HCT116 (cell line): ENCODE measurements around the gene RIN1. TPM values are rescaled to one million over a fixed set of nuclear protein-coding genes. Genes with fewer than 3 reads are reported as not detected.
A peak's percentile ranks its signal among the peaks of the same experiment; 100 is the strongest.

Experiments used
- ATAC-seq: fragments of 200-7000 bp; cut with Tn5 transposase; 2 replicates; pipeline ENCODE4 v1.9.1; 2020; ENCODE audit warnings: mild to moderate bottlenecking, moderate library complexity
- BruUV-seq: library from RNA; stranded (reverse); fragments of 400-500 nt; replicated peaks from 2 replicates; lab custom pipeline; 2021; lab: Mats Ljungman, UMichigan
- CTCF ChIA-PET: fragments of 300-600 bp; sonication (Branson Sonifier 250); formaldehyde crosslinking; loops from one replicate; lab custom pipeline; 2021; ENCODE audit warnings: antibody characterized with exemption; lab: Charles Lee
- POLR2A ChIA-PET: fragments of 300-600, 350-600 bp; sonication (Branson Sonifier 250); formaldehyde crosslinking; loops from one replicate; lab custom pipeline; 2021; ENCODE audit warnings: antibody characterized with exemption; lab: Charles Lee
- RAD21 ChIA-PET, 2 experiments: fragments of 300-600 bp; sonication (Branson Sonifier 250); formaldehyde crosslinking; loops; one replicate each; lab custom pipeline; 2023; ENCODE audit warnings: low total read pairs in 2 of 2; ENCODE audit not compliant: uncharacterized antibody in 2 of 2, unreplicated experiment in 2 of 2, low non-redundant PET in 1 of 2; lab: Charles Lee
- DNase-seq: peaks from one replicate; pipeline ENCODE4 v3.0.0-alpha.2; 2010; ENCODE audit warnings: low read depth, low spot score
- H2AFZ ChIP-seq: fragments of 200-600 bp; shearing (Covaris generic), sonication (generic); 2 replicates; pipeline ENCODE4 v1.6.1; 2017; ENCODE audit warnings: low read depth, mixed run types, mixed read lengths, antibody characterized with exemption, low read length; ENCODE audit not compliant: poor library complexity, severe bottlenecking
- H3K27ac ChIP-seq: 2 replicates; pipeline ENCODE4 v1.5.1; 2012; ENCODE audit warnings: low read depth, low read length
- H3K27me3 ChIP-seq: fragments of 200-600 bp; sonication (generic); 2 replicates; pipeline ENCODE4 v1.6.1; 2016; ENCODE audit warnings: mixed run types, low read length, mixed read lengths; ENCODE audit not compliant: insufficient read depth
- H3K36me3 ChIP-seq, 2 experiments: fragments of 200-500 bp in 1 of 2; fragments of 200-600 bp in 1 of 2; sonication (Bioruptor generic) in 1 of 2; sonication (generic) in 1 of 2; 2 replicates each; pipeline versions ENCODE4 v1.5.1 to v1.6.1; 2014 to 2016; ENCODE audit warnings: low read length in 2 of 2, inconsistent platforms in 1 of 2, mixed read lengths in 1 of 2, mixed run types in 1 of 2; ENCODE audit not compliant: insufficient read depth in 2 of 2, control insufficient read depth in 1 of 2
- H3K4me1 ChIP-seq, 2 experiments: fragments of 200-600 bp in 1 of 2; sonication (generic) in 1 of 2; 2 replicates each; pipeline versions ENCODE4 v1.5.1 to v1.6.1; 2012 to 2017; ENCODE audit warnings: low read length in 2 of 2, inconsistent platforms in 1 of 2, mild to moderate bottlenecking in 1 of 2, mixed read lengths in 1 of 2, mixed run types in 1 of 2, moderate library complexity in 1 of 2; ENCODE audit not compliant: insufficient read depth in 2 of 2, control insufficient read depth in 1 of 2
- H3K4me2 ChIP-seq: fragments of 200-600 bp; sonication (generic); 2 replicates; pipeline ENCODE4 v1.6.1; 2017; ENCODE audit warnings: mixed run types, low read length, mixed read lengths
- H3K4me3 ChIP-seq, 2 experiments: fragments of 200-600 bp in 1 of 2; sonication (generic) in 1 of 2; replicated peaks in 1 of 2; 2 replicates each; pipeline ENCODE4 v1.5.1; 2011 to 2016; ENCODE audit warnings: low read length in 2 of 2, control low read depth in 1 of 2, low read depth in 1 of 2, mild to moderate bottlenecking in 1 of 2, mixed read lengths in 1 of 2, mixed run types in 1 of 2
- H3K79me2 ChIP-seq: fragments of 200-600 bp; sonication (generic); 2 replicates; pipeline ENCODE4 v1.6.1; 2017; ENCODE audit warnings: mild to moderate bottlenecking, mixed run types, low read length, moderate library complexity, mixed read lengths; ENCODE audit not compliant: insufficient read depth
- H3K9ac ChIP-seq: fragments of 200-600 bp; sonication (generic); 2 replicates; pipeline ENCODE4 v1.6.1; 2016; ENCODE audit warnings: low read length, mixed read lengths
- H3K9me2 ChIP-seq: fragments of 200-600 bp; sonication (generic), shearing (Covaris generic); 2 replicates; pipeline ENCODE4 v1.6.1; 2017; ENCODE audit warnings: mixed run types, mild to moderate bottlenecking, moderate library complexity; ENCODE audit not compliant: insufficient read depth
- H3K9me3 ChIP-seq, 2 experiments: fragments of 200-500 bp in 1 of 2; fragments of 200-600 bp in 1 of 2; sonication (Bioruptor generic) in 1 of 2; sonication (generic) in 1 of 2; 2 replicates each; pipeline ENCODE4 v1.6.1; 2014 to 2017; ENCODE audit warnings: low read length in 2 of 2, mixed read lengths in 2 of 2, inconsistent platforms in 1 of 2, low read depth in 1 of 2, mild to moderate bottlenecking in 1 of 2, mixed run types in 1 of 2, moderate library complexity in 1 of 2; ENCODE audit not compliant: control insufficient read depth in 1 of 2, insufficient read depth in 1 of 2
- H4K20me1 ChIP-seq: fragments of 200-600 bp; sonication (generic), shearing (Covaris generic); 2 replicates; pipeline ENCODE4 v1.6.1; 2017; ENCODE audit warnings: mixed run types, mild to moderate bottlenecking, moderate library complexity; ENCODE audit not compliant: insufficient read depth
- CBX3 ChIP-seq: IDR thresholded peaks from 2 replicates; pipeline ENCODE4 v1.6.1; 2012; ENCODE audit warnings: low read depth
- CEBPB ChIP-seq: IDR thresholded peaks from 2 replicates; pipeline ENCODE4 v1.6.1; 2012; ENCODE audit warnings: low read depth
- EGR1 ChIP-seq: IDR thresholded peaks from 2 replicates; pipeline ENCODE4 v1.6.1; 2012; ENCODE audit warnings: low read depth
- ELF1 ChIP-seq: IDR thresholded peaks from 2 replicates; pipeline ENCODE4 v1.6.1; 2012; ENCODE audit warnings: low read depth, borderline replicate concordance
- FOSL1 ChIP-seq: IDR thresholded peaks from 2 replicates; pipeline ENCODE4 v1.6.1; 2012; ENCODE audit warnings: low read depth
- POLR2AphosphoS5 ChIP-seq: IDR thresholded peaks from 2 replicates; pipeline ENCODE4 v1.6.1; 2011; ENCODE audit warnings: mild to moderate bottlenecking, low read depth, low read length, moderate library complexity
- RAD21 ChIP-seq: IDR thresholded peaks from 2 replicates; pipeline ENCODE4 v1.6.1; 2012; ENCODE audit warnings: low read depth, mild to moderate bottlenecking
- SRF ChIP-seq: IDR thresholded peaks from 2 replicates; pipeline ENCODE4 v1.6.1; 2012; ENCODE audit warnings: low read depth
- intact Hi-C: fragments of 100-400 bp; cut with micrococcal nuclease; formaldehyde crosslinking; loops from 2 replicates; pipeline ENCODE4 v1.10.0; 2022
- total RNA-seq: library from RNA; stranded (reverse); gene quantifications from one replicate; pipeline ENCODE4 v1.2.1, GENCODE V29; 2021; ENCODE audit not compliant: unreplicated experiment
- TF ChIP-seq, protein P1 (sequence below): IDR thresholded peaks from 2 replicates; pipeline ENCODE4 v1.6.1; 2011; ENCODE audit warnings: mild to moderate bottlenecking, low read length, moderate library complexity; ENCODE audit not compliant: insufficient replicate concordance; ENCODE audit errors: extremely low read depth
- TF ChIP-seq, protein P2 (sequence below): IDR thresholded peaks from 2 replicates; pipeline ENCODE4 v1.6.1; 2012; ENCODE audit warnings: low read depth

The RIN1 gene
- total RNA-seq, 1 experiment from 2014 or later = 38.7 TPM

DNA sequence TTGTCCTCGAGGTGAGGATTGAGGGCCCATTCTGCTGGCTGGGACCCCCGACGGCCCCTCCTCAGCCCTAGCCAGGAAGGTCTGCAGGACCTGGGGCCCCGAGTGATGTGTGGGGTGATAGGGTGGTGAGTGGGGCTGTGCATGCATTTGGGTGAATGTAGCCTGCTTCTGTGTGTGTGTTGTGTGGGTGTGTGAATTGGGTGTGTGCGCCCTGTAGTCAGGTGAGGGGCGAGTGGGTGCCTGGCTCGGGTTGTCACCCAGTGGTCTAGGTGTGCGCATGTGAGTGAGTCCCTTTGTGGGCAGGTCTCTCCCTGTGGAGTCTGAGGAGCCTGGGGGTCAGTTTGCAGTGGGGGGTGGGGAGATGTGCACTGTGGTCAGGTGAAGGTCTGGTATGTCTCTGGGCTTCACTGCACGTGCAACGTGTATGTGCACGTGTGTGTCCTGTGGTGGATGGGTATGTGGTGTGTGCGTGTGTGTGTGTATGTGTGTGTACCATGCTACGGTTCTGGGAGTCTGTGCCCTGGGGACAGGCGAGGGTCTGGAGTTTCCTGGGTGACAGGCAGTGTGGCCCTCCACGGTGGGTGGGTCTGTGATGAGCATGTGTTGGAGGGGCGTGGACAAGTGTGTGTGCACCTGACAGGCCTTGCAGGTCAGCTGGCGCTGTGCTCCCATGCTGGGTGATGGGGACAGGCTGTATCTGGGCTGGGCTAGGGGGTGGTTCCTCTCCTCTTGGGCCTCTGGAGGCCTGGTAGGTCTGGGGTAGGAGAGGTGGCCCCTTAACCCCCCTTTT lies 43.5 kb downstream of the RIN1 start:
- intact Hi-C loops = no loop called here
- H3K4me2 ChIP-seq = peak overlapping the region; percentile 99

DNA sequence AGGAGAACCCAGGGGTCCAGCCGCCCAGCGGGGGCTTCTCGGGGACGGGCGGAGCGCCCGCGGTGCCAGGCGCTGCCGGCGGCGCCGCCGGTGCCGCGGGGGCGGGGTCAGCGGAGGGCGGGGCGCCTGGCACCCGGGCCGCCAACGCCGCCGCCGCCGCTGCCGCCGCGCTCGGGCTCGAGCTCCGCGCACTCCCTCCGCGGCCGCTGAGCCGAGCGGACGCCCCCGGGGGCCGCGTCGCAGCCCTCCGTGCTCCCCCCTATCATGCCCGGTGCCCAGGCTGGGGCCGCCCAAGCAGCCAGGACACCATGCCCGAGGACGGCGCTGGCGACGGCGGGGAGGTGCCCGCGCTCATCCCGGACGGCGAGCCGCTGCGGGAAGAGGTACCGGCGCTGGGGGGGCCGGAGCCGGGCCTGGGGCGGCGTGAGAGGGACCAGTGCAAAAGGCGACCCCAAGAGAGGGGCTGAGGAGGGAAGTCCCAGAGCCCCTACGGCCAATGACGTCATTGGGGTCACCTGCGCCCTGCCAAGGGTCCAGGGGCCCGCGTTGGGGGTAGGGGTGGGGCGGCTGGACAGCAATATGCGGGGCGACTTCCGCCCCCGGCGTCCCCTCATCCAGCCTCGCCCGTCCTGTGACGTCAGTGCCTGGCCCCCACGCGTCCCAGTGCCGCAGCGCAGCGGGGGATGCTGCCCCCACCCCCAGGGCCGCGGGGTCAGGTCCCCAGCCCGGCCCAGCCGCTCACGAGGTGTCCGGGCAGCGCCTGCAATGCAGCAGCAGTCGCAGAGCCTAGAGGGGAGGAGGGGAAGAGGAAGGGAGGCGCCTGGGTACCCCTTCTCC lies 44.3 kb downstream of the RIN1 start, which contains the start of gene TMEM151A:
TMEM151A (plus strand) TSS at position 189 of the 837 bp plus-strand sequence; CDS start at position 309, 120 bp downstream.
- Histone ChIP-seq H3K79me2 (peaks cover 14% of the 10 kb centered on the region), H3K27me3 (no peaks in the 10 kb centered on the region), H3K4me1 (peaks cover 22 to 45% of the 10 kb centered on the region in 2 experiments), H3K27ac (peak within 1 kb of the TSS; percentile 58; the same call in 1 of the 2 replicates), H3K9me3 (no peaks in the 10 kb centered on the region), H3K36me3 (no peaks in the 10 kb centered on the region), H3K9ac (peak within 1 kb of the TSS; percentile 62), H4K20me1 (no peaks in the 10 kb centered on the region), H2AFZ (peak within 1 kb of the TSS; percentile 35), H3K4me3 (peak within 1 kb of the TSS; percentile 54 to 67), H3K4me2 (peak within 1 kb of the TSS; percentile 99), H3K9me2 (no peaks in the 10 kb centered on the region)
- DNase-seq (no peak), ATAC-seq (no peak)
- ChIA-PET RAD21 (no interaction called here), POLR2A (interaction anchor here (1.3 kb wide), 1 partner anchor 21 kb away, joined by 7 read pairs; no protein-coding TSS in a partner anchor), CTCF (interaction anchor here (1.0 to 1.8 kb wide), 2 partner anchors 9 to 20 kb away, joined by 4 to 10 read pairs; no protein-coding TSS in a partner anchor)
- no TSS peak for BruUV-seq
- intact Hi-C loops = no loop called here
- TF ChIP-seq POLR2AphosphoS5 (peak; percentile 54; the same call in 1 of the 2 replicates), CBX3 (no peak)
- TF ChIP-seq, protein P1, sequence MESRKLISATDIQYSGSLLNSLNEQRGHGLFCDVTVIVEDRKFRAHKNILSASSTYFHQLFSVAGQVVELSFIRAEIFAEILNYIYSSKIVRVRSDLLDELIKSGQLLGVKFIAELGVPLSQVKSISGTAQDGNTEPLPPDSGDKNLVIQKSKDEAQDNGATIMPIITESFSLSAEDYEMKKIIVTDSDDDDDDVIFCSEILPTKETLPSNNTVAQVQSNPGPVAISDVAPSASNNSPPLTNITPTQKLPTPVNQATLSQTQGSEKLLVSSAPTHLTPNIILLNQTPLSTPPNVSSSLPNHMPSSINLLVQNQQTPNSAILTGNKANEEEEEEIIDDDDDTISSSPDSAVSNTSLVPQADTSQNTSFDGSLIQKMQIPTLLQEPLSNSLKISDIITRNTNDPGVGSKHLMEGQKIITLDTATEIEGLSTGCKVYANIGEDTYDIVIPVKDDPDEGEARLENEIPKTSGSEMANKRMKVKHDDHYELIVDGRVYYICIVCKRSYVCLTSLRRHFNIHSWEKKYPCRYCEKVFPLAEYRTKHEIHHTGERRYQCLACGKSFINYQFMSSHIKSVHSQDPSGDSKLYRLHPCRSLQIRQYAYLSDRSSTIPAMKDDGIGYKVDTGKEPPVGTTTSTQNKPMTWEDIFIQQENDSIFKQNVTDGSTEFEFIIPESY = no peak
- TF ChIP-seq, protein P2, sequence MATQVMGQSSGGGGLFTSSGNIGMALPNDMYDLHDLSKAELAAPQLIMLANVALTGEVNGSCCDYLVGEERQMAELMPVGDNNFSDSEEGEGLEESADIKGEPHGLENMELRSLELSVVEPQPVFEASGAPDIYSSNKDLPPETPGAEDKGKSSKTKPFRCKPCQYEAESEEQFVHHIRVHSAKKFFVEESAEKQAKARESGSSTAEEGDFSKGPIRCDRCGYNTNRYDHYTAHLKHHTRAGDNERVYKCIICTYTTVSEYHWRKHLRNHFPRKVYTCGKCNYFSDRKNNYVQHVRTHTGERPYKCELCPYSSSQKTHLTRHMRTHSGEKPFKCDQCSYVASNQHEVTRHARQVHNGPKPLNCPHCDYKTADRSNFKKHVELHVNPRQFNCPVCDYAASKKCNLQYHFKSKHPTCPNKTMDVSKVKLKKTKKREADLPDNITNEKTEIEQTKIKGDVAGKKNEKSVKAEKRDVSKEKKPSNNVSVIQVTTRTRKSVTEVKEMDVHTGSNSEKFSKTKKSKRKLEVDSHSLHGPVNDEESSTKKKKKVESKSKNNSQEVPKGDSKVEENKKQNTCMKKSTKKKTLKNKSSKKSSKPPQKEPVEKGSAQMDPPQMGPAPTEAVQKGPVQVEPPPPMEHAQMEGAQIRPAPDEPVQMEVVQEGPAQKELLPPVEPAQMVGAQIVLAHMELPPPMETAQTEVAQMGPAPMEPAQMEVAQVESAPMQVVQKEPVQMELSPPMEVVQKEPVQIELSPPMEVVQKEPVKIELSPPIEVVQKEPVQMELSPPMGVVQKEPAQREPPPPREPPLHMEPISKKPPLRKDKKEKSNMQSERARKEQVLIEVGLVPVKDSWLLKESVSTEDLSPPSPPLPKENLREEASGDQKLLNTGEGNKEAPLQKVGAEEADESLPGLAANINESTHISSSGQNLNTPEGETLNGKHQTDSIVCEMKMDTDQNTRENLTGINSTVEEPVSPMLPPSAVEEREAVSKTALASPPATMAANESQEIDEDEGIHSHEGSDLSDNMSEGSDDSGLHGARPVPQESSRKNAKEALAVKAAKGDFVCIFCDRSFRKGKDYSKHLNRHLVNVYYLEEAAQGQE = no peak

More for the DNA sequence above, 43.5 kb downstream of the RIN1 start:
- RAD21 ChIA-PET = no interaction called here
- Histone ChIP-seq H3K79me2 (peaks cover 10% of the 10 kb centered on the region), H2AFZ (no peak overlapping the region), H3K27me3 (no peaks in the 10 kb centered on the region), H3K9me2 (no peaks in the 10 kb centered on the region), H3K9me3 (no peaks in the 10 kb centered on the region), H3K4me3 (peak overlapping the region; percentile 54 to 67)
- DNase-seq = no peak
- BruUV-seq = TSS peak; percentile 30
- TF ChIP-seq EGR1 = no peak
- no peak for TF ChIP-seq CBX3
- no peak for TF ChIP-seq SRF
- TF ChIP-seq RAD21 = no peak
- no peak for TF ChIP-seq CEBPB
- TF ChIP-seq FOSL1 = no peak
- no peak for TF ChIP-seq ELF1
- TF ChIP-seq, all 23 proteins: peak for 0
- Histone ChIP-seq H3K36me3 (no peaks in the 10 kb centered on the region), H3K27ac (peak overlapping the region; percentile 58; the same call in 1 of the 2 replicates), H3K9ac (peak overlapping the region; percentile 62), H4K20me1 (no peaks in the 10 kb centered on the region), H3K4me1 (peaks cover 20 to 42% of the 10 kb centered on the region in 2 experiments)
- ATAC-seq = no peak
- ChIA-PET POLR2A (no interaction called here), CTCF (no interaction called here)
